Muscle of back (tissue), 11 donors: ENCODE results near the gene HTT. TPM values are rescaled to one million over a fixed set of nuclear protein-coding genes. Genes with fewer than 3 reads are reported as not detected.

Source experiments
- DNase-seq, 3 donors: peaks; one replicate each; pipeline versions ENCODE4 v3.0.0 to v3.0.0-alpha.2; 2013
- polyA plus RNA-seq, 10 donors: library from polyadenylated mRNA; unstranded; fragments of 120-200 nt; gene quantifications; one replicate each; pipeline ENCODE4 v1.2.1, GENCODE V29; 2013; ENCODE audit not compliant: insufficient read length in 10 of 10

HTT gene
- polyA plus RNA-seq, 10 donors: 18.9 to 28.6 (median 24.4) TPM

GRCh38 chr4:3217771-3218170 lies 143.3 kb downstream of the HTT start:
- DNase-seq: no peak

GRCh38 chr4:3218824-3219760 lies 144.6 kb downstream of the HTT start:
- DNase-seq: no peak

- no peak for DNase-seq
These were observed 145.4 kb downstream of the HTT start for GRCh38 chr4:3219761-3220475.

GRCh38 chr4:3220476-3221183 lies 146.1 kb downstream of the HTT start:
- DNase-seq: peak in 1 of 3 donors; percentile 52

- no peak for DNase-seq
These were observed 146.7 kb downstream of the HTT start for GRCh38 chr4:3221184-3221494.

GRCh38 chr4:3221996-3222395 lies 147.5 kb downstream of the HTT start:
- no peak for DNase-seq

GRCh38 chr4:3223346-3223745 lies 148.9 kb downstream of the HTT start:
- DNase-seq: no peak

- DNase-seq: no peak
These were observed 149.7 kb downstream of the HTT start for GRCh38 chr4:3223956-3224748.

GRCh38 chr4:3225071-3225850 lies 150.8 kb downstream of the HTT start:
- DNase-seq: no peak

GRCh38 chr4:3225936-3226335 lies 151.5 kb downstream of the HTT start:
- peak in 1 of 3 donors; percentile 44 for DNase-seq

- no peak for DNase-seq
These were observed 152.0 kb downstream of the HTT start for GRCh38 chr4:3226467-3226866.

- DNase-seq: no peak
These were observed 152.5 kb downstream of the HTT start for GRCh38 chr4:3226944-3227343.

- DNase-seq: no peak
These were observed 153.6 kb downstream of the HTT start for GRCh38 chr4:3227878-3228675.

- DNase-seq: no peak
These were observed 154.4 kb downstream of the HTT start for GRCh38 chr4:3228881-3229280.

- no peak for DNase-seq
These were observed 154.8 kb downstream of the HTT start for GRCh38 chr4:3229328-3229727.

- no peak for DNase-seq
These were observed 155.5 kb downstream of the HTT start for GRCh38 chr4:3229964-3230363.

- no peak for DNase-seq
These were observed 157.0 kb downstream of the HTT start for GRCh38 chr4:3231471-3231870.

GRCh38 chr4:3232001-3232400 lies 157.5 kb downstream of the HTT start:
- DNase-seq: no peak

- no peak for DNase-seq
These were observed 158.4 kb downstream of the HTT start for GRCh38 chr4:3232871-3233271.
